HG03442 (cell line): ENCODE data around the gene MAN2B2.

Source experiments
- ATAC-seq: cut with Tn5 transposase; IDR thresholded peaks from one replicate; pipeline ENCODE4 v1.9.1; 2021; ENCODE audit warnings: mild to moderate bottlenecking, moderate library complexity; ENCODE audit not compliant: unreplicated experiment

The MAN2B2 gene

GRCh38 chr4:6566391-6567190 lies 8.4 kb upstream of the MAN2B2 start:
- no peak for ATAC-seq

DNA sequence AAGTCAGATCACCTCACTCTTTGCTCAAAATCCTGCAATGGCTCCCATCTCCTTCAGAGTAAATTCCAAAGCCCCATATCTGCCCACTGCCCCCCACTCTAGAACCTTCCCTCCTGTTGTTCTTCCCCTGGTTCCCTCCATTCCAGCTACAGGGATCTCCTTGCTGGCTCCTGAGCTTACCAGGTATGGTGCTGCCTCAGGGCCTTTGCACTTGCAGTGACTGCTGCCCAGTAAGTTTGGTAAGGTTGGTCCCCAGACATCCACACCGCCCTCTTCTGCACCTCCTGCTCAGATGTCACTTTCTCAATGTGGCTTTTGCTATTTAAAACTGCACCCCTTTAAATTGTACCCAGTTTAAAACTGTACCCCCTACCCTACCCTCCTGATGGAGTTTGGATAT lies 7.8 kb upstream of the MAN2B2 start:
- no peak for ATAC-seq

DNA sequence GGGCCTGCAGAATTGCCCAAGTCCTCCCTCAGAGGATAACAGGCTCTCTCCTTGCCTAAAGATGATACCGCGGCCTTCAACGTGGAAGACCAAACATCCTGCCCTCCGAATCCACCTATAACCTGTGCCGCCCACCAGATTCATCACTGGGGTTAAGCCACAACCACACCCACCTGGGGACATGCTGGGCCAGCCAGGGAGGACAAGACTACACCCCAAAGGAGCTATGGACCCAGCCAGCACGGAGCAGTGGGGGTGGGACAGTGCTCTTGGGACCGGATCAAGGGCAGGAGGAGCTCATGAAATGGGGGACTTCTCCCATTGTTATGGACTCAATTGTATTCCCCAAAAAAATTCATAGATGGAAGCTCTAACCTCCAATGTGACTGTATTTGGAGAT lies 6.8 kb upstream of the MAN2B2 start:
- ATAC-seq, result no peak

- no peak for ATAC-seq
Measured at GRCh38 chr4:6568689-6569332, 6.2 kb upstream of the MAN2B2 start.

DNA sequence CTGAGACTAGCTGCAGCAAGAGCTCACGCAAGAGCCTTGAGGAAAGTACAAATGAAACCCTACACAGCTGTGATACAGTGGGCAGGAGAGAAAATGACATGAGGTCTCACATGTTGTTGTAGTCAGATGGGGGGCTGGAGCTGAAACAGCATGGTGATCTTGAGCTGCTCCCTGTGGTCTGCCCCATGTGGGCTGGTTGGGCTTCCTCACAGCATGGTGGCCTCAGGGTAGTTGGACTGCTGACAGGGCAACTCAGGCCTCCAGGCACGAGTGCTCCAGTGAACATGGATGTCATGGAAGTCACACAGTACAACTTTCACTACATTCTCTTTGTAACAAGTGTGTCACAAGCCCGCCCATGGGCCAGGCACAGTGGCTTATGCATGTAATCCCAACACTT lies 3.4 kb upstream of the MAN2B2 start:
- ATAC-seq, result no peak

- no peak for ATAC-seq
Measured at GRCh38 chr4:6573551-6573950, 1.4 kb upstream of the MAN2B2 start.

GRCh38 chr4:6573986-6574746 lies 823 bp upstream of the MAN2B2 start:
- ATAC-seq, result no peak

- no peak for ATAC-seq
Measured at GRCh38 chr4:6575503-6576240, 683 bp downstream of the MAN2B2 start.

DNA sequence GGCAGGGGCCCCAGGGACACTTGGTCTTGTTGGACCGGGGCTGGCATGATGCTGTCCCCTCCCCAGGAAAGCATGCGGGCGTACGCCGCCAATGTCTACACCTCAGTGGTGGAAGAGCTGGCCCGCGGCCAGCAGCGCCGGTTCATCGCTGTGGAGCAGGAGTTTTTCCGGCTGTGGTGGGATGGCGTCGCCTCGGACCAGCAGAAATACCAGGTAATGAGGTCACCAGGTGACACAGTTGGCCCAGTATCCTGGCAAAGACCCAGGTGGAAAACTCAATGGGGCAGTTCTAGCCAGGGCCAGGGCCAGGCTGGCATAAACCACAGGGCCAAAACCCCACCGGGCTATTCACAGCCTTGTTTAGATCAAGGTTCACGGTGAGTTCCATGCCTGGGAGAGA lies 1.5 kb downstream of the MAN2B2 start:
- no peak for ATAC-seq

GRCh38 chr4:6576932-6577331 lies 1.9 kb downstream of the MAN2B2 start:
- ATAC-seq, result no peak

DNA sequence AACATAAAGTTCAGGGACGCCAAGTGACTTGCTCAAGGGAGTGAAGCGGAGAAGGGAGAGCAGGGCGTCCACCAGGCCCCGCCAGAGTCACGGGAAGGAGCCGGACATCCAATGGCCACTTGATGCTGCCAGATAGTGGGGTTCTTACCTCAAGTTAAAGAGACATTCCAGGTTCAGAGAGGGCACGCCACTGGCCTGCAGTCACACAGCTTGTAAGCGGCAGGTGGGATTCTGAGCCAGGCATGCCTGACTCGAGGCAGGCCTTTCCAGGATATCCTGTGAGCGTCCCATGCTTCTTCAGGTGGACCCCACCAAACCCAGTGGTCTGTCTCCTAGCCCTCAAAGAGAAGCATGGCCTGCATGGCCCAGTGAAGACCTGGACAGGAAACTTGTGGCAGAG lies 2.4 kb downstream of the MAN2B2 start:
- no peak for ATAC-seq

GRCh38 chr4:6578221-6578620 lies 3.2 kb downstream of the MAN2B2 start:
- no peak for ATAC-seq

- ATAC-seq, result no peak
Measured at GRCh38 chr4:6580353-6580752, 5.4 kb downstream of the MAN2B2 start.

DNA sequence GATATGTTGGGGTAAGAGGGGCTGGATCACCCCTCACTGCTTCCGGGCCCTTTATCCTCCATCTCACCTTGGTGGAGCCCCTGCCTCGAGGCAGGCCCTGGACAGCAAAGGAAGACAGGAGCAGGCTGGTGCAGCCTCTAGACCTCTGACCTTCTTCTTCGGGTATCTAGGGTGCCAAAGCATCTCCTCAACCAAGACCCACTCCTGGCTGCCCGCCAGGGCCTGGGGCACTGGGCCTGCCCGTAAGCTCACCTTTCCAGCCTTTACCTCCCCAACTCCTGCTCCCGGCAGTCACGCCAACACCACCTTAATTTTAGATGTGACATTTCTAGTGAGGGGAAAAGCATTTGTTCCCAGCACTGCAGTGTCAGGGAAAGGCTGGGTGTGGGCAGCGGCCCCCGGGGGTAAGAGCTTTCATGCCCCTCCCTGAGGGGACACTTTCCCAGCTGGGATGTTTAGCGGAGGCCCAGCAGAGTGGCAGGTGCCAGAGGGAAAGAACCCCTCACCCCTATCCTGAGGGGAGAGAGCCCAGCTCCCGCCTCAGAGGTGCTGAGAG lies 6.7 kb downstream of the MAN2B2 start:
- no peak for ATAC-seq

GRCh38 chr4:6582889-6583490 lies 8.0 kb downstream of the MAN2B2 start:
- ATAC-seq, result no peak

DNA sequence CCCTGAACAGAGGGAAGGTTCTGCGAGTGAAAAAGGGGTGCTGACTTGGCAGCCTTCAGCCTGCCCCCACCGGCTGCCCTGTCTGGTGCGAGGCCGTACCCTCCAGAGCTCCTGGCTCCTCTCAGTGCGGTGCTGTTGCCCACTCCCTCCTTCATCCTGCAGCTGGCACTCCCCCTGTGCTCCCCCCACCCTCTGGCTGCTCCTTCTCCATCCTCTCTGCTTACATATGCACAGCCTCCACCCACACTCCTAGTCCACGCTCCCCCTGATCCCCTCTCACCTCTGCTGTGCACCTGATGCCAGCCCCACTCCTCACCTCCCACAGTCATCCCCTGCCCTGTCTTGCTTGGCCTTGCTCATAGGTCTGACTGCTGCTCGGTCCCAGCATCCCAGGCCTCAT lies 9.9 kb downstream of the MAN2B2 start:
- ATAC-seq, result no peak

- no peak for ATAC-seq
Measured at GRCh38 chr4:6586715-6587325, 11.8 kb downstream of the MAN2B2 start.

GRCh38 chr4:6589444-6589843 lies 14.5 kb downstream of the MAN2B2 start:
- ATAC-seq, result no peak

- no peak for ATAC-seq
Measured at GRCh38 chr4:6591313-6591712, 16.3 kb downstream of the MAN2B2 start.

GRCh38 chr4:6591781-6592180 lies 16.8 kb downstream of the MAN2B2 start:
- no peak for ATAC-seq
